Activated T-cell treated with anti-CD3 and anti-CD28 coated beads for 24 hours (primary cell): ENCODE results near the gene VPS13A.
"Not testable (repeated sequence)": the region's sequence is repeated elsewhere in the genome, so short reads cannot be mapped to it uniquely, and the experiment has no call there.

Experiments used
- DNase-seq: peaks from one replicate; pipeline ENCODE4 v3.0.0-alpha.2; 2020; ENCODE audit warnings: low read depth

VPS13A gene

DNA sequence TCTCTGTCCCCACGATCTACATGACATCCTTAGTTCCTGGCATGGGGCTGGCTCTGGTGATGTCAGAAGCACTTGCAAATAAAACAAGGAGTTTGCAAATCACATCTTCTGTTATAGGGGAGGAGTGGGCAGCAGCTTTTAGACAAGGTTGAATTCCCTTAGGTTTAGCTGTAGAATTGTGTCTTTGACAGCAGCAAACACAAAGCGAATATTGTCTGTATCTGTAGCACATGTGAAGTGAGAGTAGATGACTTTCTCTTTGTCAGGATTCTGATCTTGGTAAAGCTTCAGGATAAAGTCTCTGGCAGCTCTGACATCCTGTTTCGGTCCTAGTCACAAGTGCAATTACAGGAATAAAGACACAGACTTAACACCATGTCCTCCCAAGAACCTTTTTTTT, 246.5 kb downstream of the VPS13A start:
- no peak for DNase-seq

DNA sequence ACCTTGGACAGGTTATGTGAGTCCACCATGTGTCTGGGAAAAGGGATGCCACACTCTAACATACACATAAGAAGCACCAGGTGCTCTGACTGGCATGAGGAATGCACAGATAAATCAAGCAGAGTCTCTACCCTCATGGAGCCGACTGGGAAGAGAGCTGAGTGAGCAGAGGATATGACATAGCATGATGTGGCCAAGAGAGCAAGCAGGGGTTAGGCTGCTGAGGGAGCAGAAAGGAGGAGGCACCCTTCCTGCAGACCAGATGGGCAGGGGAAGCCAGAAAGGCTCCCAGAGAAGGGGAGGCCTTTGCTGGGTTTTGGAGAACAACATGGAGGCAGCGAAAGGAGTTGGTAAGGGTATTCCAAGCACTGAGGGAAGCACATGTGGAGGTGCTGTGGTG, 247.7 kb downstream of the VPS13A start:
- no peak for DNase-seq

DNA sequence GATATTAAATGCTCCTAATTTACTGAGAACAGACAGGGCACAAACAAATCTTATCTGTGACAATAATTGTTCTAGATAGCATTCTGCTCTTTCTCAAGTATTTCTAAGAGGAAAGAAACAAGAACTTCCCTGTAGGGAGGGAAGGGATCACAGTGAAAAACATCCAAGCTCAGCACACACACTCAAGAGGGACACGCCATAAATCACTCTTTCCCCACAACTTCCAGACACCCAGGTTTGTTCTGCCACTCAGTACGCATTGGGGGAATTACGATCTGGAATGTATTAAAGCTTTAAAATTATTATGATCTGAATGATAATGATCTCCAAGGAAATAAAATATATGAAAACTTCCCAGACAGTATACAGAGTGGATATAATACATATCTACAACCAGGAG, 249.4 kb downstream of the VPS13A start:
- no peak for DNase-seq

DNA sequence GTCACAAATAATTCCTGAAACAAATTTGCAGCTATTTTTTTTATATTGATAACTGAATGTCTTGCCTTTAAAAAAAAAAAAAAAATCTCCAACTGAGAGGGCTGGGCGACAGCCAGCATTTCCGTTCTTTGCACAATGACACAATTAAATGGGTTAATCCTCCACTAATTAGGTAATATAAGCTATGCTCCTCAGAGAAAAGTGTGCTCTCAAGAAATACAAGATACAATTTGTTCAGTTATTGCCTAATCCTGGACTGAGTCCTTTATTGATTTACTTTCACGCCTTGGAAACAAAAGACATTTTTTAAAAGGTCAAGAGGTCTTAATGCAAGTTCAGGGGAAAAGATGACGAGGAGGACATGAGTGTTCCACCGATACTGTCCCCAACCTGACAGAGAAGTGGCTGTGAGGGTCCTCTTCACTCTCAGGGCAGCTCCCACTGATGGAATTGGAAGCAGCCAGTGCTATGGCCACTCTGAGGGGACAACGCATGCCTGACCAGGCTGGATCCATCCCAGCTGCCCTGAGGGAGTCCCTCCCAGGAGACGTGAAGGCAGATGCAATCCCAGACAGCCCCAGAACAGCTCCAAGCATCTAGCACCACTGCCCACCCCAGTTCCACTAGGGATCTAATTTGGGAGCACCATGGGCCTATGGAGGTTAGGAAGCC, 250.1 kb downstream of the VPS13A start:
- no peak for DNase-seq

DNA sequence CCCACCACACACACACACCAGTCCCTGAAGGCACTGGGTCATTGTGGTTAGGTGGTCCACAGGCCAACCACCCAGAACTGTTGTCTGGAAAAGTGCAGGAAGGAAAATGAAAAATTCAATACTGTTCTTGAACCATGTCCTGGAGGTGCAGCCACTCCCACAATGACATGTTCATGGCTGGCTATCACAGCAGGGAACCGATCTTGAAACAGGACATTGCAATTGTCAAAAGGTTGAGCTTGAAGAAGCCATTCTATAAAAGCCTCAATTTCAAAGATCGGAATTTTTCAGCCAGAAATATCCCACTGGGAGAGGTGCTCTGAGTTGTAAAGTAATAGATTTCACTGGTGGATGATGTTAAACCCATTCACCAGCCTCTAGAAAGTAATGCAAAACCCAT, 252.6 kb downstream of the VPS13A start:
- DNase-seq, result no peak

DNA sequence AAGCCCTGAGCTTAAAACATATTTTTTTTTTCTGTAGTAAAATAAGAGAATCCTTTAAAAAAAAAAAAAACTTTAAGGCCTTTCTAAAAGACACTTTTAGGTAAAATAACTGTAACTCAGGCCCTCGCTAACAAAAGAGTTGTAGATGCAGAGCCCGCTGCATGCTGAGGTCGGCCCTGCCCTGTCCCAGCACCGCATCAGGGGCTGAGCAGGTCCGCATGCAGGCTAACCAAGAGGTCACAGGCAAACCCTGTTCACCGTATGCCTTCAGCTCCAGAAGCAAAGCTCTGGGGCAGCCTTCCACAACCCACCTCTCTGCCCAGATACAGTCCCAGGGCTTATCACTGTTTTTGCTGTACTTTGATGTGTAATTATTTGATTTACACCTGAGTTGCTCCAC, 254.7 kb downstream of the VPS13A start:
- no peak for DNase-seq

DNA sequence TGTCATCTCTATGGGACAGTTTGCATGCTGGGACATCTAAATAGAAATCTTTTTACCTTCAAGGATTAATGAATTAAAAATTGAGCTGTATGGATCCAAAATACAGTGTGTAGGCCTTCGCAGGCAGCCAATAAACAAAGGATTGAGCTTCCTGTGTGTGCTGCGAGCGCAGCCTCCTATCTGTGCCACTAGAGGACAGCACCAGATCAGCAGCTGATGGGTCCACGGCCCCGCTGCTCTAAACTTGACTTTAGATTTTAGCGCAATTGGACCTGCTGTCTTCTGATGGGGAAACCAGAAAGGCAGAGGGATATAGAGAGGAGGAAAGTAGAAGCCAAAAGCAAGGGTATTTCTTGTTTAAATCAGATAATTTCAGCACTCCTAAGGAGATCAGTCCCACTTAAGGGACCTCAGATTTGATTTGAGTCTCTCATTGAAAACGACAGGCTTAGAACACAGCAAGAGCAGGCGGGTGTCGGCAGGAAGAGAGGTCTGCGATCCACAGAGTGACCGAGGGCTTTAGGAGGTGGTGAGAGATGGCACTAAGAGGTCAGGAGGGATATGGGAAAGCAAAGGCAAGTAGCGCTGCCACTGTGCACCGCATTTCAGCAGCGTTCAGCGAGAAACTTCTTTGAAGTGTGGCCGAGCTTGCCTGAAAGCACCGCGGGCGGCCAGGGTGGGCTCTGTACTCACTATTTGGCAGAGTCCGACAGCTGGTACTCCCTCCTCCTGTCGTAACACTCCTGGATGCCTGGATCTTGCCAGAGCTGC, 256.5 kb downstream of the VPS13A start:
- DNase-seq, result peak; percentile 23

DNA sequence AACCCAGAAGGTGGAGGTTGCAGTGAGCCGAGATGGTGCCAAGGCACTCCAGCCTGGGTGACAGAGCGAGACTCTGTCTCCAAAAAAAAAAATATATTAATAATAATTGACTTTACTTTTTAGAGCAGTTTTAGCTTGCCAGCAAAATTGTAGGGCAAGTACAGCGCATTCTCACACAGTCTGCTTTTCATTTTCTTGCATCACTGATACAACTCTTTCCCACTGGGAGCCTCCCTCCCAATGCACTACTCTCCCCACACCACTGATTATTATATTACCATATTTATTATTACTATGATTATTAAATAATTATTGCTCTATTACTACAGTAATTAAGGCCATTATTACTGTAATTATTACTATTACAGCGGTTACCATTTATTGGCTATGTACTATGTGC, 257.9 kb downstream of the VPS13A start:
- no peak for DNase-seq

DNA sequence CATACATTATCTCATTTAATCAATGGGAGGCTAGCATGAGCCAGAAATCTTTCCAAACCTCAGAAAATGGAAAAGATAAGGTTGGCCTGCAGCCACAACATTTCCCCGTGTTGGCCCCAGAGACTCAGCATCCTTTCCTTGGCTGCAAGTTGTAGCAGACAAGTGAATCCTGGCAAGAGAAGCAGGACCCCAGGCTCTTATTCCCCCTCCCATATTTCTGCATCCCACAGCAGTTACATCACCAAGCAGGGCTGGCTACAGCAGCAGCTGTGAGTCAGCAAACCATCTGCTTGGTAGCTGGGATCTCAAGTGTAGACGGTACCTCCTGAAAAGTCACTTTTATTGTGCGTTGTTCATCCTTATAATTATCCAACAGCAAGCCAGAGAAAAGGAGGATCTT, 258.4 kb downstream of the VPS13A start:
- DNase-seq, result no peak

DNA sequence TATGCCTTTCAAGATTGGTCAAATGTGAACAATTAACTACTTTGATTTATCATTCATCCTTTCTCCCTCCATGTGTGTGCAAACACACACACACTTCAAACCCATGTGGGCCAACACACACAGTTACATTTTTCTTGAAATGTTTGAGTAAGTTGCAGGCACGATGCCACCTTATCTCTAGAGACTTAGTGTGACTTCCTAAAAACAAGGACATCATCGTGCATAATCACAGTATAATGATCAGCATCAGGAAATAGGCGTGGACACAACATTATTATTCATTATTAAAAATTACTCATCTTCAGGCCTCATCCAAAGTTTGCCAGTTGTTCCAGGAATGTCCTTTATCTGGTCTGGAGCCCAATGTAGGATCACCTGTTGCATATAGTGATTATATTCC, 261.3 kb downstream of the VPS13A start:
- DNase-seq, result no peak

DNA sequence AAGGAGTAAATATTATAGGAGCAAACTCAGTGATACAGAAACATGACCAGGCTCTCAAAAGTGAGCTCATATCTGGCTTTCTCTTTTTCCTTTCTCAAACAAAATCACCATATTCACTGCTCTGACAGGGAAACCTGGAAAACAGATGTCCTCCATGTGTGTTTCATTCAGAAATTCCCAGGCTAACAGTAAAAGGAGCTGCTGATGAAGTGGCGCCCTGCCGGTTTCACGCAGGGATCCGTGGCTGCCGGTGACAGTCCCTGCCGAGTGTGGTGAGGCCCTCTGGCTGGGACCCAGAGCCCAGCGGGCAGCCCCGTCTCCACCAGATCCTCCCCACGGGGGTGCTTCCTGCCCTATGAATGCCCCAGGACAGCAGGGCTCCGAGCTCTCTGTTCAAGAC, 262.7 kb downstream of the VPS13A start:
- DNase-seq, result no peak

DNA sequence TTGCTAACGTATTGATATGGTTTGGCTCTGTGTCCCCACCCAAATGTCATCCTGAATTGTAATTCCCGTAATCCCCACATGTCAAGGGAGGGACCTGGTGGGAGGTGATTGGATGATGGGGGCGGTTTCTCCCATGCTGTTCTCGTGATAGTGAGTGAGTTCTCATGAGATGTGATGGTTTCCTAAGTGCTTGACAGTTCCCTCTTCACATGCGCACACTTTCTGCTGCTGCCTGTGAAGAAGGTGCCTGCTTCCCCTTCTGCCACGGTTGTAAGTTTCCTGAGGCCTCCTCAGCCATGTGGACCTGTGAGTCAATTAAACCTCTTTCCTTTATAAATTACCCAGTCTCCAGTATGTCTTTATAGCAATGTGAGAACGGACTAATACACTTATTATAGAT, 263.8 kb downstream of the VPS13A start:
- not testable (repeated sequence) for DNase-seq

DNA sequence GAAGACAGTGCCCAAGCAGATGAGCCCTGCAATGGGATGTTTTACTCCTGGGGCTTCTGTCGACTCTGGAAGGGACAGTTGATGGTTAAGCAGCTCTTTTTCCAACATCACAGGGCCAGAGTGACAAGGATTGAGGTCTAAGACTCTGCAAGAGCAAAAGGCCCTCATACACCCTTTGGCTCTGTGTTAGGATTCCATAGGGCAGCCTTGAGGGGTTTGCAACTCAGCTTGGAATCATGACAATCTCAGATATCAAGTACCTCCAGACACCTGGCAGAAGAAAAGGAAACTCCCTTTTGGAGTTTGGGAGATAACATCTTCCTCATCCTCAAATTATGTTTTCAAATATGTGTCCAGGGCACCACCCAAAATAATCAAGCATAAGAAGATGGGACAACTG, 265.1 kb downstream of the VPS13A start:
- no peak for DNase-seq

DNA sequence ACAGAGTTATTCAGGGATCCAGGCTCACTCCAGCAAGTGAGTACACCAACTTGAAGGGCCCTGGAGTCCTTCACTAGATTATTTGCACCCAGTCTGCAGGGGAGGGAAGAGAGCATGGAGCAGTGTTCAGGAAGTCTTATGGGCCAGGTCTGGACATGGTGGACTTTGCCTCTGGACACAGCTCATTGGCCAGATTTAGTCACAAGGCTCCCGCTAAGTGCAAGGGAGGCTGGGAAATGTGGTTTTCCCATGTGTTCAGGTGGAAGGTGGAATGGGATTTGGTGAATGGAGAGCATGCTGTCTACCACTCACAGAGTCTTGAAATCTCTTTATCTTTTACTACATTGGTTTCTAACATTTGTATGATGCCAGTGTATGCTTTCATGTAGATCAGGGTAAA, 270.3 kb downstream of the VPS13A start:
- DNase-seq, result no peak

DNA sequence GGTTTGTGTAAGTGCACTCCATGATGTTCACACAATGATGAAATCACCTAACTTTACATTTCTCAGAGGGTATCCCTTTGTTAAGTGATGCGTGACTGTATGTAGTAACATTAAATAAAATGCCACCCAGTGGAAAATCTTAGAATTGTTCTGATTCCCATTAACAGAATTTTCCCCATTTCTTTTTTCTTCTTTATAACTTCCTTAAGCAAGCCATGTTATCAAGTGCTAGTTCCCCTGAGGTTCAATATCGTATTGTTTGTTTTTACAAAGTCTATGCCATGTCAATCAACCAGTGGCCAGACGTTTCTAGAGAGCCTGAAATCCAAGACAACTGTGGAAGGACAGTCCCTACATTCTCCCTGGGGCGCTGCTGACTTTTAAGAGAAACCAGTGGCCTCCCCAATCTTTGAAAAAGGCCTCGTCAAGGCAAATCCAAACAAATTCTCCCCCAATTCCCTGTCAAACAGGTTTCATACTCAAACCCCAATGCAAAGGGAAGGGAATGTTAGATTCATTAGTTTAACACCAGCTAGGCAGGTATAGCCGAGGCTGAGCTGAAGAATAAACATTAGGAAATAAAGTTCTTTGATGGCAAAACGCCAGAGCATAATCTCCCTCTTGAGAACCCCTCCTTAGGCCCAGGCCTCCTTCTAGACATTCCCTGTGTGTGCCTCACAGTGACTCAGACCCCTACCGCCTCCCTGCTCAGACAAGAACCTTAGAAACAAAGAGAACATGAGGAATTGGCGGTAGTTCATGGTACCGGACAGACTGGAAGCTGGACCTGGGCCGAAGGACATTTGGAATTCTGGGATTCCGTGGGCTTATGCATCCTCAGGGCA, 272.1 kb downstream of the VPS13A start:
- DNase-seq, result no peak

DNA sequence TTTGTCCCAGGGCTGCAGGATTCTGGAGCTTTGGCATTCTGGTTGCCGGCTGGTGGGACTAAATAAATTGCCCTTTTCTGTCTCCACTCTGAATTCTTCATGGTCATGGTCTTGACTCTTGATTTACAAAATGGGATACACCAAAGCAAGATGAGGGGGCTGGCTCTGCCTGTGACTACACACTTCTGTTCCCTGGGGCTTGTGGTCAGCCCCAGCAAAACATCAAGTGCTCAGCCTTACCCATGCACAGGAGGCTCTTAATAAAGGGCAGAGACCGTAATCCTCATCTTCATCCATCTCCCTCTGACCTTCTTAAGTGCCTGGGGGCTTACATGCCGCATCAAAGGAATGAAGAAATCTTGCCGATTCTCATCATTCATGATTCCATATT, 272.7 kb downstream of the VPS13A start:
- no peak for DNase-seq

DNA sequence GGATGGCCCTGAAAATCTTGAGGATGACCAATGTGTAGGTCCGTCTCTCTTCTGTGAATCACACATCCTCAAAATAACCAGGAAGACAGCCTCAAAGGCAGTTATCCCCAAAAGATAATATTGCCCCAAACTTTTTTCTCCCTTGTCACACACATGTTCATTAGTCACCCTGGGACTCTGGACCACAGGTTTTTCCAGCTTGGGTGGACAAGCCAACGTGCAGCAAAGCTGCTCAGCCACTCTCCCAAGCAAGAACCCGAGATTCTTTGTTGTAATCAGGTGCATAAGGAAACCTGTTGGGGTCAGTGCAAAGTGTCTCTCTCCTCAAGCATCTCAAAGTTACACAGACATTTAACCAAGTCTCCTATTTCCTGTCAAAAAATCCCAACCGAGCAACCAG, 274.2 kb downstream of the VPS13A start:
- no peak for DNase-seq

DNA sequence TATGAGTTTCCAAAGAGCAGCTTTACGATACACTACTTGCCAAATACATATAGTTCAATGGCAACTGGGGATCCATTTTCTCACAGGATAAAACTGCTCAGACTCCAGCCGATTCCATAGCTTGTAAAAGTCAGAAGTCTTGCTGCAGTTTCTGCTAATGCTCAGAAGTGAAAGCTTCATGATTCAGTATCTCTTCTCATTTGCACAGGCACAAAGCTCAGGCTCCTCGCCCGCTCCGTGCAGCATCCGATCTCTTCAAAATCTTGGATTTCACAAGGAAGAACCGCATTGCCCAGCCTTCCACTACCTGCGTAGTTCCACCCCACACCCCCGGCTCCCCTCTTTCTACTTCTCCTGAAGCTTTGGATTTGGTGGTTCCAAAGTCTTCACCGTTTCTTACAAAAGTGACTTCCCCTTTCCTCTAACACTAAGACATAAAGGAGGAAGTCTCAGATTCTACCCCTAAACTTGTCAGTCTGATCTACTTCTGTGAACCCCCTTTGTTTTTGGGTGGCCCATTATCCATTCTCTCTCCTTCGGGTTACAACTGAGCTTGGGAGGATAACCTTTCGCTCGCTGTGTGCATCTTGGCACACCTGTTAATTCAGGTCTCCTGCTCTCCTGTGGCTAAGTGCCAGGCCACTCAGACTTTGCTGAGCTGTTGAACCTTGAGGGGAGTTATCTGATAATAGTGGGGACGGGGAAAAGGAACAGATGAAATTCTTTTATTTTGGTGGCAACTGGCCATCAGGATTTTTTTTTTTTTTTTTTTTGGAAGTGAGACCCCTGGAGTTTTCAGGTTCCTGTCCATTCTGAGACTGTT, 276.7 kb downstream of the VPS13A start:
- no peak for DNase-seq

DNA sequence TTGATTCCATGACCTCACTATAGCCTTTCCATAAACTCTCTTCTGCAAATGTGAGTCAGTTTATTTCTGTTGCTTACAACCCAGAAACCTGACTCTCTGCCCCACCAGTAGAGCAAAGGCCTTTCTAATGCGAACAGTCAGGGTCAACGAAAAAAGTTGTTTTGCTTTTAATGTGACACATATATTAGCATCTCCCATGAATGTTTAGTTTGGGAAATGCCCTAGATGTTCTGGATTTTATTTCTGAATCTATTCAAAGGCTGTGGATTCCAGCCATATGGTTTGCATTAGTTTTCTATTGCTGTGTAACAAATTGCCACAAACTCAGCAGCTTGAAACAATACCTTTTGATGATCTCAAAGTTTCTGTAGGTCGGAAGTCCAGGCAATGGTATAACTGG, 277.3 kb downstream of the VPS13A start:
- no peak for DNase-seq

DNA sequence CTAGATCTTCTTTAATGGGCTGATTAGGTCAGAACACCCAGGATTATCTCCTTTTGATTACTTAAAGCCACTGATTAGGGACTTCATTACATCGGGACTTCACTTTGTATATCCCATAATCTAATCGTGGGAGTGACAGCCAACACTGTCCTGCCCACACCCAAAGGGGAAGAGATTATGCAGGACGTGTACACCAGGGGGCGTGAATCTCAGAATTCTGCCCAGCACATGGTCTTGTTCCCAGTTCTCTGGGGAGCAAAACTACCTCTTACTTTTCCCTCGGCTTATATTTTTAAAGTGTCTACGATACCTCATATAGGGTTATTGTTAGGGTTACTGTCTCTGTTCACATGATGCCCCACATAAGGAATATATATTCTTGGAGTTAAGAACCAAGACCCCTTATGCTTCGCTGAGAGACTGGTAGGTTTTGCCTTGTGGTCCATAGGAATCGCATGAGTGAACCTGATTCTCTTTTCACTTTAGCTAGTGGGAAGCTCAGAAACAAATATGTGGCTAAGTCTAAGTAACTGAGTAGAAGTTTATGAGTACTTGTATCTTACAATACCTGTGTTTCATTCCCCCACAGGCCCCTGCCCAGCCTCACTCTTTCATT, 278.1 kb downstream of the VPS13A start:
- peak; percentile 18 for DNase-seq

DNA sequence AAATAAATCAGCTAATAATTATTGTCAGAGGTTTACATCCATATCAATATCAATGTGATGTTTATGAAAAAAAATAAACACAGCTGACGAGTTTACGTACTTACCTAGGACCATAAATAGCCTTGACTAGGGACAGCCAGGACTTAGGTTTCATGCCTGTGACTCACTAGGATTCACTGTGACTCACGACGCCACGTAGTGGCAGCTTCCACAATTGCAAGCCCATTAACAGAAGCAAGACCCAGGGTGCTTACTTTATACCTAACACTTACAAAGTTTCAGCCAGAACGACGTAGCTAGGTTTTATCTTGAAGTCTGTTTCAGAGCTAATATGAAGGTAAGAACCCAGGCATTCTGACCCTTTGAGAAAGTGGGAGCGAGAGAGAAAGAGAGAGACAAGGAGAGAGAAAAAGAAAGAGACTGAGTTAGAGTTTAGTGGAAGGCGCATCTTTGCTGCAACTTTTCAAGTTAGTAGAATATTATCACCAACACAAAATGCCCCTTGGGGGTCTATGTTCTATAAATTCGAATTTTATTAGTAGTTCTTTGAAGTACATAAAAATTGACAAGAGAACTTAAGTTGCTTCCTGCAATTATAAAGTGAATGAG, 279.6 kb downstream of the VPS13A start:
- DNase-seq, result peak; percentile 77
